T-helper 9 cell (primary cell): ENCODE data around the gene CNNM2.
"Not testable (repeated sequence)": the region's sequence is repeated elsewhere in the genome, so short reads cannot be mapped to it uniquely, and the experiment has no call there.

Source experiments
- DNase-seq: peaks from one replicate; pipeline ENCODE4 v3.0.0-alpha.2; 2020

Gene CNNM2

DNA sequence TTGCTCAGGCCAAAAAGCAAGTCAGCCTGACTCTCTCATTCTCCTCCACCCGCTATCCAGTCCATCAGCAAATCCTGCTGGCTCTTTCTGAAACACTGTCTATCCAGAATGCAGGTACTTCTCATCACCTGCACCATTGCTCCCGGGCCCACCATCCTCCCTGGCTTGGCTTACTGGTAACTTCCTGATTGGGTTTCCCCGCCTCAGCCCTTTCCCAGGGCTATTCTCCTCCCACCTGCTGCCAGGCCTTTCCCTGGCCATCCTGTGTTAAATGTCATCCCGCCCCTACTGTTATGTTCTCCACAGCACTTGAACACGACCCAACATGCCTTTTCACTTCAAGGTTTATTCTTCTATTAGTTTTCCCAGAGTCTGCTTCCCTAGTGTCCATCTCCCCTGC is 124.0 kb downstream of the CNNM2 start:
- DNase-seq, result no peak

DNA sequence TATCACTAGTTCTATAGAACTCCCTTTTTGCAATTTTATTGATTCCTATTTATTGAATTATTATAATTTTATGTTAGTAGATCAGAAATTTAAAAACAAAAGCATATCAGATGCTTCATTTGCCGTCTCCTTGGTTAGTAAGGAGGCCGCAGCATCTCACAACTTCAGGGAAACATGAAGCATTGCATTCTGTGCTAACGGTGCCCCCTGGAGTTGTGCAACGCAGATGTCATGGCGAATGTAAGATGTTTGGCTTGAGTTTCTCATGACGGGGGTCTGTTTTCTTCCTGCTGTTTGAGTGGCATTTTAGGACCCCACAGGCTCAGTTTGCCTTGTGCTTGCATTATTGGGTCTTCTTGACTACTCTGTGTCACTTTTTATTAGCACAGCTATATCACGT is 124.8 kb downstream of the CNNM2 start:
- no peak for DNase-seq

DNA sequence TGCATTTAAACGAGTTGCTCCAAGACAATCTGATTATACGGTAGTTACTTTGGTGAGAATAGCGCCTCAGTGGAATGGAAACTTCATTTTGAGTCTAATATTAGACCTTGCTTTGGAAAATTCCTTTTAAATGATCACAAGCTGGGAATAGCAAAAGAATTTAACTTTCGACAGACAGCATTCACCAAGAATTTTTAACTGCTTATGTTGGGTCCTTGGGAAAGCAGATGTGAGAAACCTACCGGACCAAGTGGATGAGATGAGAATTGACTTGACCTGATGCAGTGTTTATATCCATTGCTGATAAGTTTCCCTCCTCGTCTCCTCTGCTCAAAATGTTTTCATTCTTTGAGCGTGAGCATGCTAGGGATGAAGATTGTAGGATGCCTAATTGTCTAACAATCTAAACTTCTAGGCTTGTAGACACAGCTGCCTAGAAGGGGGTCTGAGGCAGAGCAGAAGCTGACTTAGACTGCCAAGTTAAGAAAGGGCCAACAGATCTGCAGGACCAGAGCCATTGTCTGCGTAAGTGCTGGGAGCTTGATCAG is 126.9 kb downstream of the CNNM2 start:
- no peak for DNase-seq

DNA sequence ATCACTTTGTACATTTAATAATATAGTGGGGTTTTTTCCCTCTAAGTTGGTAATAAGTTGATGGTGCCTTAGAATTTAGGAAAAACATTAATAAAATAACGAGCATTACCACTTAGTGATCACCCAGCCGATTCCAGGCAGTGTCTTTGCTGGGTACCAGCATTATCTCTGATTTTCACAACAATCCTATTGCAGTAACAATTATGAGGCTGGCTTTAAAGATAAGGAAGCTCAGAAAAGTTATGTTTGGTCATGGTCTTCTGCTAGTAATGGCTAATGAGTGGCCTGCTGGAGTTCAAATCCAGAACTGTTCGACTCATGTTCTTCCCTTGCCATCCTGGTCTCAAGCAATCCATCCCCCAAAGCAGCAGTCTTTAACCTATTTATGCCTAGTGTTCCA is 127.9 kb downstream of the CNNM2 start:
- DNase-seq, result no peak

DNA sequence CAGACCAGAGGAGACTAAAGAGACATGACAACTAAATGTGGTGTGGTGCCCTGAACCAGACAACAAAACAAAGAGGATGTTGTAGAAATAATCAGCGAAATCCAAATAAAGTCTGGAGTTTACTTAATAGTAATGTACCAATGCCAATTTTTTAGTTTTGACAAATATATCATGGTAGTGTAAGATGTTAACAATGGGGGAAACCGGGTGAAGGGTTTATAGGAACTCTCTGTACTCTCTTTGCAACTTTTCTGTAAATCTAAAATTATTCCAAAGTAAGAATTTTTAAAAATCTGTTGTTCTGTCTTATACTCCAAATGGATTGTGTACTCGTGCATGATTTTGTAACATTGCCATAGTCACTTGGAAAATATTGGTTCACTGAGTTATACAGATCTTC is 129.3 kb downstream of the CNNM2 start:
- DNase-seq, result no peak

DNA sequence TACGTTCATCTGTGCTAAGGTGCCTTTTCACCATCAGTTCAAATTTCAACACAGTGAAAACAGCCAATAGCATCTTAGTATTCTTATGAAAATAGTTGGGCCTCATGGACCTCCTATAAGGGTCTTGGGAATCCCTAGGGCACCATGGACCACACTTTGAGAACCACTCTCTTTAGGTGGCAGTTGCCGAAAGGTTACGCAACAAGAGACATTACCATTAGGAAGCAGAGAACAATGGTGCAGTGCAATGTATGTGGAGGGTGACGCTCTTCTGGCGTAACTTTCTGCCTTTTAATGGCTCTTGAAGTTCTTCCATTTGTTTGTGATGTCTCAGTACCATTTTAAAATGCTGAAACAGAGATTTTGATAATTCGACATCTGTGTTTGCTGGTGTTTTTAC is 131.1 kb downstream of the CNNM2 start:
- no peak for DNase-seq

DNA sequence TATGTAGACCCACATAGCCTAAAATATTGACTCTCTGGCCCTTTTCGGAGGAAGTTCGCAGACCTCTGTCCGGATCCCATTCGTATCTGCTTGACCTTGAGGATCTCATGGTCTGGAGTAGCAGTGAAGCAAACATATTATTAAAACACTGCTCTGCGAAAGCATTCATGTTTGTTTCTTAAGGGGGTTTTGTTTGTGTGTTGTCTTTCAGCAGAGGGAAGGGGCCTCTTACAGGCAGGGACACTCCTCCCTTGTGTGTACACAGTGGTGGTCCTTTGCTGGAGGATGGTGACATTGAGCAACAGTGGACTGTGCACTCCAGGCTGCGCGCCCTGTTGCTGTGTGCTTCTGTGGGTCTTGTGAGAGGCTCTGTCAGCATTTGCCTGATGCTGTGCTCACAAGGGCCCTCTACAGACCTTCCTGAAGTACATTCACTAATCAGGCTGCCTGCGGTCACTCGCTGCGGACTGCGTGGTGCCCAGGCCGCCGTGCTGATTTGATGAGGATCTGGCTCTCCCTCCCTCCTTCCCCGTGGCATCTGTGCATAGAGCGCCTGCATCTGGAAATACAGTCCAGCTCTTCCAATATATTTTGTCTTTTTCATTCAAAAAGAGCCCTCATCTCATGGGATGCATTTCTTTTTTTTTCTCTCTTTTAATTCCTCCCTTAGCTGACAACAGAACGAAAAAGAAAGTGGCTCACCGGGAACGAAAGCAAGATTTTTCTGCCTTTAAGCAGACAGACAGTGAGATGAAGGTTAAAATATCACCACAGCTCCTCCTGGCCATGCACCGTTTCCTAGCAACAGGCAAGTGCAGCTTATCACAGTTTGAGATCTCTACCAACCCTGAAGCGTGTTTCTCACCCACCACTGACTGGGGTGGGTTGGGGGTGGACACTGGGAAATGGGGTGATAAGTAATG is 135.8 kb downstream of the CNNM2 start:
- peak; percentile 15 for DNase-seq

DNA sequence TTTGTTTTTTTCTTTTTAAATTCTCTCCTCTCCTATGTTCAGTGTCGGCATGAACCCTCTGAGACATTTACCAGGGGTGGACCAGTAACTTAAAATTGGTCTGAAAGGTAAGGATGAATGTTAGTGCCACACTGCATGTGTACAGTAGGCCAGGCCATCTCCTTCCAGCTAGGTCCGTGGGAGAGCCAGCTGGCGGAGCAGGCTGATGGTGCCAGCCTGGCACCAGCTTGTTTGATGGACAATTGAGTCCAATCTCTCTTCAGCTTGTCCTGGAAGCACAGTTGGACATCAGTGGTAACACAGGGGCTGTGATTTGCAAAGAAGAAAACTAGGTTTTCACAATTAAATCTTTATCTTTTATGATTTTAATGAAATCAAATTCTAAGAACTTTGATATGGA is 136.5 kb downstream of the CNNM2 start:
- DNase-seq, result no peak

DNA sequence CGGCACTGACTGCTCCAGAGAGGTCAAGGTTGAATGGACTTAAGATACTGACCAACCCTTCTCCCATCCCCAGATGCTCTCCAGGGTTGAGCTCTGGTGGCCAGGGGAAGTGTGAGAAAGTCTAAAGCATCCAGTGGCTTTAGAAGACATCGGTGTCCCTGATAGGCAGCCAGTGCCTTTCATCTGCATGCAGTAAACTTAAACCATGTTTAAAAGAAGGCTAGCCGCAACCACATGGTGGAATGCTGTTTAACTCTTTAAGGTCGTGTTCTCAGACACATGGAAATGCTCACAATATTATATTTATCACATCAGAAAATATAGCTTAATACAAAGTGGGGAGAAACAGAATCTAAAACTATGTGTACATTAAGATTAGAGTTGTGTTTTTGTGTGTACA is 137.0 kb downstream of the CNNM2 start:
- DNase-seq, result no peak

DNA sequence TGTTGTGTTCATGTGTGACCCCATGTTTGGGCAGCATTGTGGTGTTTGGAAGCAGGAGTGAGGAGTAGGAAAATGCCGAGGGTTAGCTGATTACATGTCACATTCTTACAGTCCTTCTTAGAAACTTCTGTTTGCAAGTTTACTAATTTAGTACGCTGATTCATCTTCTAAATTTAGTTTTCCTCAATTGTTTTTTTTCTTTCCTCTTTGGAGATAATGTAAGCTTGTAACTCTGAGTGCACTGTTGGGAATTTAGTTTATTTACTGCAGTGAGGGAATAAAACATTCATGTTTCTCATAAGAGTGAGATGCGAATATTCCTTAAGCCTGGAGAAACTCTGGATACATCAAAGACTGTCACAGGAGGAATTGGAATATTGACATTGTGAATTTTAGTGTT is 139.9 kb downstream of the CNNM2 start:
- no peak for DNase-seq

DNA sequence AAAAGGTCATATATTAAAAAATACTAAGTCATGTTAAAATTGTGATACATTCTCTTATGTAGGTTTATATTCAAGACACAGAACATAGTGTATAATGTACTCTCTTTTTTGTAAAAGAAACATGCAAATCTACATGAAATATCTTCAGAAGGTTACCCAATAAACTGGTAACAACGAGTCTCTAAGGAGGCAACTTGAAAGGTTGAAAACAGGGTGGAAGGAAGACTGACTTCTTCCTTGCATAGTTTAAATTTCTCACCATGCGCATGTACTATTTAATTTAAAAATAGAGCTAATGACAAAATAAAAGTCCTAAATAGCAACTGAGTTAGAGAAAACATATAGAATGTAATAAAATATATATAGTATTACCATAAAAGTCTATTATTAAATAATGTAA is 142.5 kb downstream of the CNNM2 start:
- DNase-seq, result no peak

DNA sequence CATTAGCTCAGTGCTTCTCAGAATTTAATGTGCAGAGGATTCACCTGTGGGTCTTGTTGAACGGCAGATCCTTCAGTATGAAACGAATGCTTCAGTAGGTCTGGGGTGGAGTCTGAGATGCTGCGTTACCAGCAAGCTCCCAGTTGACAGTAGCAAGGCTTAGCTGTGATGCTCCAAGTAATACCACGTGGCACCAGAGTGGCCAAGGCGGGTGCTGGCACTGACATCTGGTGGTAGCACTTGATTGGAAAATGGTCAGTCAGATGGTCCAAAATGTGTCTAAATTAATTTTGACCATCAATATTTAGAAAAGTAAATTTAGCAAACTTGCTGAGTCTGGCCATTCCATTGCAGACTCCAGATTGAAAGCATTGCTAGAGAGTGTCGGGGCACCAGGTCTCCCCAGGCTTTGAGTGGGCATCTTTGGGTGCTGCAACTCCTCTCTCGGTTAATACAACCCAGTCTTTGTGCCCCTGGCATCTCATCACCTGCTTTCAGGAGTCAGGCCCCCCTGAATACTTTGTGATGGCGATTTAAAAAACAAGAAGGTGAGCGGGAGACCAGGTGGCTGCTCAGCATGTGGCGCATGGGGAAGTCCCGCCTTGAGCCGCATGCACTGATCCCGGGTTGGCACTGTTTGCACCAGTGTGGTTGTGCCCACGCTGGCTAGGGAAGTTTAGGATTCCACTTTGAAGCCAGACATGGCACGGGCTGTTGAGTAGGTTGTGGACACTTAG is 144.9 kb downstream of the CNNM2 start:
- no peak for DNase-seq

DNA sequence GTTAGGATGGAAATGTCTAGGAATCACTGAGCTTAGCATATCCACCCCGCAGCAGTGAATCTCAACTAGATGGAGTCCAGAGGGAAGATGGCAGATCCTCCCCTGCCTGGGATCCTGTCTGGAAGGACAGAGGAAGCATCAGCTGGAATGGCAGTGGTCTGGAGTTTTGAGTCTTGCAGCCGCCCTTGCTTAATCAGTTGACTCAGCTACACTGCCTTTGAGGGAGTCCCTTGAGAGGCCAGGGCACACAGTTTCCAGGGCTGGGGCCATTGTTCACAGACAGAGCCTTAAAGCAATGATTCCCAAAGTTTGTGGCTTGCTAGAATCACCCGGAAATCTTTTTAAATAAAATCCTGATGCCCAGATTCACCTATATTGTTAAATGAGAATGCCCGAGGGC is 146.9 kb downstream of the CNNM2 start:
- no peak for DNase-seq

DNA sequence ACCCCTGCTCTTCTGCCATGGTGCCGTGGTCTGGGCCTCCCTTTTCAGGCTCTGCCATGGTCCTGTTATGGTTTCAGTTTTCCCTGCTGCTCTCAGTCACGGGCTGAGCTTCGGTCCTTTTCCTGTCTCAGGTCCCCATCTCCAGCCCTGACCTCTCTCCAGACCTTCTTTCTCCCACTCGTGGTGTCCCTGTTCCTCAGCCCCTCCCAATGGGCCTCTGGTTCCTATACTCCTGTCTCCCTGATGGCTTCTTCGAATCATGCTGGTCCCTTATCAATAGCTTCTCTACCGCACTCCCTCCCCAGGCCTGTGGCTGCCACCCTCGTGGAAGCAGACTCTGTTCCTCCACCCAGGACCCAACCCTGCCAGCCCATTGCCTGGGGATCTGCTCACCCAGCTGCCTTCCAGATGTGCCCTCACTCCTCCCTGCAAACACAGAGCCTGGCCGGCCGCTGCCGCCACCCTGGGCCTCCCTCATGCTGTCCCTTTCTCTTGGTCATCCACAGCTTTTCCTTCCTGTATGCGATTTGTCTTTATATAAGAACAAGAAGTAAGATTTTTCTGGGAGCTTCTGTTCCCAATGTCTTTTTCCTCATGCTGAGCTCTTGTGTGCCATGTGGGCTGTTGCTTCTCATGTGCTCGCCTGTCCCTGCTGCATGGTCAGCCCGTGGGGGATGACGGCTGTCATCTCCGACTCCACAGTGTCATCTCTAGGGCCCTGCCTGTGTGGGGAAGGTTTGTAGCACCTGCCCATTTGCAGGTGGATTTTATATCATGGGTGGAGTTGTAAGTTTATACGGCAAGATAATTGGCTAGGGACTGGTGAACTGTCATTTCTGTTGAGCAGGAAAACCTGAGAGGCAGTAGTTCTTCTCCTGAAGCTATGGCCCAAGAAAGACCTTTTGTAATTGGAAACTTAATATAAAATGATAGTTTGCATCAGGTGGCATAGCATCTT is 148.3 kb downstream of the CNNM2 start:
- no peak for DNase-seq

DNA sequence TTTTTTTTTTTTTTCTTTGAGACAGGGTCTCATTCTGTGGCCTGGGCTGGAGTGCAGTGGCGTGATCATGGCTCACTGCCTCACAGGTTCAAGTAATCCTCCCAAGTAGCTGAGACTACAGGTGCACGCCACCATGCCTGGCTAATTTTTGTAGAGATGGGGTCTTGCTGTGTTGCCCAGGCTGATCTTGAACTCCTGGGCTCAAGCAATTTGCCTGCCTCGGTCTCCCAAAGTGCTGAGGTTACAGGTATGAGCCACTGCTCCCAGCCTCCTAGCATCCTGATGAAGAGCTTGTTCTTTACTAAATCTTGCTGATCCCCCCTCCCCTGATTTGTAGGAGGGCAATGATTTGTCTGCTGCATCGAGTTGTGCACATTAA is 149.0 kb downstream of the CNNM2 start:
- not testable (repeated sequence) for DNase-seq

DNA sequence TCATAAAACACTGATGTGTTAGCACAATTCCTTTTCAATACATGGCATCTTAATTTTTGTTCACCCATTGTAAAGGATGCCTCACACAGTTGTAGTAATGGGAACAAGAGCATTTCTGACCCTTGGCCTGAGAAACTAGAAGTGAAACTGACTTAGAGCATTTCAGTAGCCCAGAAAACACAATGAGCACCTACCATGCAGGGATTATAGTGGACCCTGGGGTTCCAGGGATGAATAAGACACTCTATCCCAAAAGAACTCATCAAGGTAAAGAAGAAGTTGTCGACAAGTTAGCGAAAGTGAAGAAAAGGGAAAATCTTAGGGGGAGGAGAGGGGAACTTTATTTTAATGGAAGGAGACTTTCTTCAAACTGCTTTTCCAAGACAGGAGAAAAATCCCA is 149.4 kb downstream of the CNNM2 start:
- no peak for DNase-seq

DNA sequence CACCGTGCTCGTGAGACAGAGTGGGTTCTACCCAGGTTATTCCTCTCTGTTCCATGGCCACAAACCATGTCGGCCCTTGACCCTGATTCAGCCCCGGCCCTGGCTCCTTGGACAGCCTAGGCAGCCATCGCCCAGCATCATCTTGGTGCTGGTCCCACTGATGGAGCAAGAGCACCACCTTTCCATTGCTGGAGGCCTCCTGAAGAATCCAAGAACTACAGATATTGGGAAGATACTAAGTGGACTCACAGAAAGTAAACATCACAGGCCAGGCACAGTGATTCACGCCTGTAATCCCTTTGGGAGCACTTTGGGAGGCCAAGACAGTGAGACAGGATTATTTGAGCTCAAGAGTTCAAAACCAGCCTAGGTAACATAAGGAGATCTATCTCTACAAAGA is 149.9 kb downstream of the CNNM2 start:
- no peak for DNase-seq

DNA sequence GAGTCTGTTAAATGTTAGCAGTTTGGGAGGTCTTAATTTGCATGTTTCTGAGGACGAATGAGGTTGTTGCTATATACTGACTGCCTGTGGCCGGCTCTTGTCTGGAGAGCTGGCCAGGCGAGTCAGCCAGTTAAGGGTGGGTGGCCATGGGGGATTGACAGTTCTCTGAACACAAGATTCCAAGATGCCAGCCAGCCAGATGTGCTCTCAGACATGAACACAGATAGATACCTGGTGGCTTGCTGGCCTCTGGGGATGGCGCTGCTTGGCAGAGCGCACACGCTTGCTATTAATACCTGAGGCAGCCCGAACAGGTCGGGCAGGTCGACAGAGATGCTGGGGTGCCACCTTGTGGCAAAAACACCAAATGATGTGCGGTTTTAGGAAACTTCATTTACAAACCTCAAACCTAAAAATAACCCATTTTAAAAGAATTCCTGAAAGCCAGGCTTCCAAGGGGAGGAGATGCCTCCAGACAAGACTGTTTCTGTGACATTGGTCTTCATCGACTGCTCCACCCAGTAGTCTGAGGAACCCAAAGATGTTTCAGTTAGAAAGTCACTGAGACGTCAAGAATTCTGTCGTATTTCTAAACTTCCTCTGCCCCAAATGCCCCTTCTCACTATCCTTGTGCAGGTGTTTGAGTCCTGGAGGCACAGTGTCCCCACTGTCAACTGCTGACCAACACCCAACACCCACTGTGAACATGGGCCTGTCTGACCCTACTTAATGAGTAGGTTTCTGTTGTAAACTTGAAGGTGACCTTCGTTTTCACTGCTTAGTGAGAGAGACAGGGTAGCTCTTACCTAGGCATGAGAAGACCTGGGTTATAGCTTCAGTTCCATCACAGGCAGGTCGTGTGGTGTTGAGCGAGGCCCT is 151.6 kb downstream of the CNNM2 start:
- peak; percentile 61 for DNase-seq

DNA sequence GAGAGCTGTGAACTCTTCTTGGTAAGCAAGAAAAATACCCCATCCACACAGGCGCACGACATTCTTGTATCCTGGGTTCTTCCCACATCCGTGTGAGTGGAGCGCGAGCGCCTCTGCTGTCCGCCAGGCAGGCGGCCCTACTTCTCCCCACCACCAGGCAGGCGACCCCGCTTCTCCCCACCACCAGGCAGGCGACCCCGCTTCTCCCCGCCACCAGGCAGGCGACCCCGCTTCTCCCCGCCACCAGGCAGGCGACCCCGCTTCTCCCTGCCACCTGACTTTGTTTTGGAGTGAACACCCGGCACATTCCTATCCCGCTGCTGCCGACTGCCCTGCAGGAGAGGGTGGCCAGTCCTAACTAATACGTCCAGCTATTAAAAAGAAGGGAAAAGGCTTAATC is 154.2 kb downstream of the CNNM2 start:
- no peak for DNase-seq

DNA sequence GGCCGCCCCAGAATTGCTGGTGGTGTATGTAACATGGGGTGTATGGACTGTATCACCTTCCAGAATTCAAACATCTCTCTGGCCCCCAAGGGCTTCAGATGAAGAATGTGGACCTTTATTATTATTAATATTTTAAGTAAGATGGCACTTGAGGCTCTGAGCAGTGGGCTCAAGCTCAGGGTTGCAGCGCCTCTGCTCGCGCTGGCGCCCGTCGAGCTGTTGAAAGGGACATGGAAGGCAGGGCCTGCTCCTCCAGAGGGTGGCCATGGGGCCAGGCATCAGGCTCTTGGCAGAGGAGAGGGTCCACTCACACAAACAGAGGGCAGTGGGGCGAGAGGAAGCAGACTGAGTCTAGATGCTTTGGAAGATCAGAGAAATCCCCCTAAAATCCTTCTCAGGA is 154.8 kb downstream of the CNNM2 start:
- DNase-seq, result no peak

DNA sequence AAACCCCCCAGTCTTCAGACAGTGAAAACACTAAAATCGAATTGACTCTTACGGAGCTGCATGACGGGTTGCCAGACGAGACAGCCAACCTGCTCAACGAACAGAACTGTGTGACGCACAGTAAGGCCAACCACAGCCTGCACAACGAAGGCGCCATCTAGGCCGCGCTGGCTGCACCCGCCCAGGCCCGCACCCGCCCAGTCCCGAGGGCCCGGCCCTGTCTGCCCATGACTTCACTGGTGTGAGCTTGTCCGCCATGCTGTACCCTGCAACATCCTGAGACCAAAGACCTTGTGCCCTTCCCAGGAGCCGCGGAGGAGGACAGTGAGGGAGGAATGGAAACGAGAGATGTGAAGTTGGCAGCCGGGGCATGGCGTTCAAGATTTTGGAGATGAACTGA is 158.9 kb downstream of the CNNM2 start:
- no peak for DNase-seq
